ENCODE data around the gene FRMD7.
"Not testable (repeated sequence)": the region's sequence is repeated elsewhere in the genome, so short reads cannot be mapped to it uniquely, and the experiment has no call there.

FRMD7 gene

DNA sequence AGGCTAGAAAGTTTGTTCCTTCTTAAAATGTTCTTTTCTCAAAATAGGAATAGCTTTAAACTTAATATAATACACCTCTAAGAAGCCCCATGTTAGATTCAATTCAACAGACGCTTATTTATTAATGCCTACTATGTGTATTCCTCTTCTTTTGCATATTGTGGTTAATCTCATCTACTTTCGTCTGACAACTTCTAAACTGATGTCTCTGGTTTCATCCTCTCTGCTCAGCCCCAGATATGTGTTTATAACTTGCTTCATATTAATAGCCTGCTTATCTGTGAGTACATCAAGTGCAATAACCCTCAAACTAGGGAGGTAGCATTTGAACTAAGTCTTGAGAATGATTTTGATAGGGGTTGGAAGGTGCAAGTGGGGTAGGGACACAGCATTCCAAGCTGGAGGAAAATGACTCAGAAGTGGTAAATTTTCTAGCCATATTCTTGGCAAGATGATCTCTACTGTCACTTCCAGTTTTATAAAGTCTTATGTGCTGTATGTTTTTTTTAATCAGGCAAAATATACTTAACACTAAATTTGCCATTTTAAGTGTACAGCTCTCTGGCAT, 67.8 kb downstream of the FRMD7 start:
- no peaks in the 10 kb centered on the region for H3K9me3 ChIP-seq (ENCODE audit: control insufficient read depth, low read length)
- no peaks in the 10 kb centered on the region for H3K79me2 ChIP-seq
- no peaks in the 10 kb centered on the region for H3K27me3 ChIP-seq (ENCODE audit: control insufficient read depth, insufficient read depth, low read length)
- TF ChIP-seq, protein P1, sequence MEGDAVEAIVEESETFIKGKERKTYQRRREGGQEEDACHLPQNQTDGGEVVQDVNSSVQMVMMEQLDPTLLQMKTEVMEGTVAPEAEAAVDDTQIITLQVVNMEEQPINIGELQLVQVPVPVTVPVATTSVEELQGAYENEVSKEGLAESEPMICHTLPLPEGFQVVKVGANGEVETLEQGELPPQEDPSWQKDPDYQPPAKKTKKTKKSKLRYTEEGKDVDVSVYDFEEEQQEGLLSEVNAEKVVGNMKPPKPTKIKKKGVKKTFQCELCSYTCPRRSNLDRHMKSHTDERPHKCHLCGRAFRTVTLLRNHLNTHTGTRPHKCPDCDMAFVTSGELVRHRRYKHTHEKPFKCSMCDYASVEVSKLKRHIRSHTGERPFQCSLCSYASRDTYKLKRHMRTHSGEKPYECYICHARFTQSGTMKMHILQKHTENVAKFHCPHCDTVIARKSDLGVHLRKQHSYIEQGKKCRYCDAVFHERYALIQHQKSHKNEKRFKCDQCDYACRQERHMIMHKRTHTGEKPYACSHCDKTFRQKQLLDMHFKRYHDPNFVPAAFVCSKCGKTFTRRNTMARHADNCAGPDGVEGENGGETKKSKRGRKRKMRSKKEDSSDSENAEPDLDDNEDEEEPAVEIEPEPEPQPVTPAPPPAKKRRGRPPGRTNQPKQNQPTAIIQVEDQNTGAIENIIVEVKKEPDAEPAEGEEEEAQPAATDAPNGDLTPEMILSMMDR (IDR thresholded peaks at IDR 0.05), result no peak
- H3K4me1 ChIP-seq, result no peaks in the 10 kb centered on the region
- H3K4me3 ChIP-seq (ENCODE audit: low read depth, low read length), result no peak overlapping the region
- peak overlapping the region; percentile 22 for H2AFZ ChIP-seq
- H3K27ac ChIP-seq, result peak overlapping the region; percentile 11
- no peak overlapping the region for H3K4me2 ChIP-seq (ENCODE audit: low read length)
- no peak overlapping the region for H3K9ac ChIP-seq
- no peaks in the 10 kb centered on the region for H3K36me3 ChIP-seq (ENCODE audit: control insufficient read depth, insufficient read depth, low read length)

DNA sequence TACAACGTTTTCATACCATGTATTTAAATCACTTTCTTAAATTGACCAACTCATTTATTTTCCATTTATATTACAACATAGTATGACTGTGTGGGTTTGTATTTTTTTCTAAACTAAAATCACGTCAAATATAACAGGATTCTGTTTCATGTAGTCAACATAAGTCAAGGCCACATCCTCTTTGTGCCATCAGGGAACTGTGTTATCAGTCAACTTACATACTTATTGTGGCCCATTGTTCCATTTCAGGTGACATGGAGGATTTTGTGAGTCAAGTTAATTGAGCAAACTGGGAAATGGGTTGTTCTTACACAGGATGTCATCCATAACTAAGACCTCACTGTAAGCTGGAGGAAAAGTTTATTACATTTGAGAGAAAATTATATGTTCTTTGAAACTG, 68.8 kb downstream of the FRMD7 start:
- H2AFZ ChIP-seq, result no peak overlapping the region
- TF ChIP-seq, protein P1 (IDR thresholded peaks at IDR 0.05), result no peak
- no peaks in the 10 kb centered on the region for H3K79me2 ChIP-seq
- no peak overlapping the region for H3K4me3 ChIP-seq (ENCODE audit: low read depth, low read length)
- H3K9ac ChIP-seq, result no peak overlapping the region
- H3K4me1 ChIP-seq, result no peaks in the 10 kb centered on the region
- no peak overlapping the region for H3K4me2 ChIP-seq (ENCODE audit: low read length)
- H3K27me3 ChIP-seq (ENCODE audit: control insufficient read depth, insufficient read depth, low read length), result no peaks in the 10 kb centered on the region
- H3K9me3 ChIP-seq (ENCODE audit: control insufficient read depth, low read length), result no peaks in the 10 kb centered on the region
- no peaks in the 10 kb centered on the region for H3K36me3 ChIP-seq (ENCODE audit: control insufficient read depth, insufficient read depth, low read length)
- H3K27ac ChIP-seq, result no peak overlapping the region

DNA sequence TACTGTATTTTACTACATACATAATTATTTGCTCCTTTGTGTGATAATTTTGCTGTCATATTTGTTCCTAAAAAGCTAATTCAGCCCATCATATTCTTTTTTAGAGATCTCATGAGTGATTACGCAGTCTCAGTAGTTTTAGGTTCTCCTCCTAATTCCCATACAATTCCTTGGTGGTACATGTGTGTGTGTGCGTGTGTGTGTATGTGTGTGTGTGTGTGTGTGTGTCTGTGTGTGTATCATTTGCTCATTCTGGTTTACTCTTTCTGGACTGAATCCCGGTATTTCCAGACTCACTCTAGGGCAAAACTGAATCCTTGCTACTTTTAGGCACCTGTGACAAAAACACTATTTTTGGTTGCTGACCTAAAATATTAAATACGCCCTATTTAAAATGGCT, 69.8 kb downstream of the FRMD7 start:
- H3K27ac ChIP-seq, result no peak overlapping the region
- no peak overlapping the region for H3K4me2 ChIP-seq (ENCODE audit: low read length)
- TF ChIP-seq, protein P1 (IDR thresholded peaks at IDR 0.05), result no peak
- no peaks in the 10 kb centered on the region for H3K36me3 ChIP-seq (ENCODE audit: control insufficient read depth, insufficient read depth, low read length)
- H3K4me3 ChIP-seq (ENCODE audit: low read depth, low read length), result no peak overlapping the region
- H3K4me1 ChIP-seq, result no peaks in the 10 kb centered on the region
- H3K27me3 ChIP-seq (ENCODE audit: control insufficient read depth, insufficient read depth, low read length), result no peaks in the 10 kb centered on the region
- no peak overlapping the region for H3K9ac ChIP-seq
- no peaks in the 10 kb centered on the region for H3K9me3 ChIP-seq (ENCODE audit: control insufficient read depth, low read length)
- H3K79me2 ChIP-seq, result no peaks in the 10 kb centered on the region
- no peak overlapping the region for H2AFZ ChIP-seq

DNA sequence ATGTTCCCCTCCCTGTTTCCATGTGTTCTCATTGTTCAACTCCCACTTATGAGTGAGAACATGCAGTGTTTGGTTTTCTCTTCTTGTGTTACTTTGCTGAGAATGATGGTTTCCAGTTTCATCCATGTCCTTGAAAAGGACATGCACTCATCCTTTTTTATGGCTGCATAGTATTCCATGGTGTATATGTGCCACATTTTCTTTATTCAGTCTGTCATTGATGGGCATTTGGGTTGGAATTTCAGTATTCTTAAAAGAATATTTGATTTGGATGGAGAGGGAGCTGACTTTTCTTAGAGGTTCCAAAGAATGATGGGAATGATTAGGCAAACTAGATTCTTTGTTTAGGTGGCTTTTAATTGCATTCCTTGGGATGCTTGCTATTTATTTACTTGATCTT, 76.0 kb downstream of the FRMD7 start:
- H3K9ac ChIP-seq; H3K27me3 ChIP-seq (ENCODE audit: control insufficient read depth, insufficient read depth, low read length); H3K27ac ChIP-seq; H2AFZ ChIP-seq; H3K4me2 ChIP-seq (ENCODE audit: low read length); H3K79me2 ChIP-seq; H3K9me3 ChIP-seq (ENCODE audit: control insufficient read depth, low read length); H3K36me3 ChIP-seq (ENCODE audit: control insufficient read depth, insufficient read depth, low read length); H3K4me1 ChIP-seq; H3K4me3 ChIP-seq (ENCODE audit: low read depth, low read length): not testable (repeated sequence)

DNA sequence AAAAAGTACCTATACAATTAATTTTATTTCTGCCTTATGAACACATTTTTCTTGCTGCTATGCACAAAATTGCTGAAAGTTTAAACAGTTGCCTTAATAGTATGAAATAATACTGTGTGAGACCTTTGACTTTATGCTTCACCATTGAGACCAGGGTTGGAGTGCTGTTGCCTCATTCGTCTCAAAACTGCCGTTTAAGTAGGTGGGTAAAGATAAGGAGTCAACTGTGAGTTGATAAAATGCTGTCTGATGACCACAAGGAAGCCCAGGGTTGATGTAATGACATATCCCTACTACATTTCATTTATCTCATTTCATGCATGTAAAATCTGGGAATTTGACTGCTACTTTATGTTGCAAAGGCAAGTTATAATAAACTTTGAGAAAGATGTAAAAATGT, 81.3 kb downstream of the FRMD7 start:
- H3K79me2 ChIP-seq, result no peaks in the 10 kb centered on the region
- H3K4me3 ChIP-seq (ENCODE audit: low read depth, low read length), result no peak overlapping the region
- no peak overlapping the region for H3K4me2 ChIP-seq (ENCODE audit: low read length)
- H2AFZ ChIP-seq, result no peak overlapping the region
- no peaks in the 10 kb centered on the region for H3K9me3 ChIP-seq (ENCODE audit: control insufficient read depth, low read length)
- H3K36me3 ChIP-seq (ENCODE audit: control insufficient read depth, insufficient read depth, low read length), result no peaks in the 10 kb centered on the region
- TF ChIP-seq, protein P1 (IDR thresholded peaks at IDR 0.05), result no peak
- H3K27me3 ChIP-seq (ENCODE audit: control insufficient read depth, insufficient read depth, low read length), result no peaks in the 10 kb centered on the region
- H3K9ac ChIP-seq, result no peak overlapping the region
- no peaks in the 10 kb centered on the region for H3K4me1 ChIP-seq
- no peak overlapping the region for H3K27ac ChIP-seq

Data from parathyroid adenoma (tissue), 2 donors.